Esophagus squamous epithelium (tissue), 5 donors: ENCODE results near the gene KCNS1. TPM values are rescaled to one million over a fixed set of nuclear protein-coding genes. Genes with fewer than 3 reads are reported as not detected.

Experiments used
- DNase-seq: peaks from one replicate; lab custom pipeline; 2025; lab: John Stamatoyannopoulos, UW
- H3K27ac ChIP-seq, 4 donors: fragments of 200-600 bp; sonication (generic); one replicate each; pipeline ENCODE4 v1.5.1; 2016 to 2019; ENCODE audit warnings: mild to moderate bottlenecking in 1 of 4
- H3K27me3 ChIP-seq, 4 donors: fragments of 200-600 bp; sonication (generic); 1 replicate in 3 of 4; 2 replicates in 1 of 4; pipeline versions ENCODE4 v1.5.1 to v1.6.0; 2017 to 2021; ENCODE audit warnings: antibody characterized with exemption in 1 of 4
- H3K36me3 ChIP-seq, 3 donors: fragments of 200-600 bp; sonication (generic); one replicate each; pipeline ENCODE4 v1.5.1; 2016 to 2019
- H3K4me1 ChIP-seq, 3 donors: fragments of 200-600 bp; sonication (generic); one replicate each; pipeline ENCODE4 v1.5.1; 2017 to 2019
- H3K4me3 ChIP-seq, 4 donors: fragments of 200-600 bp; sonication (generic); 1 replicate in 3 of 4; 2 replicates in 1 of 4; pipeline ENCODE4 v1.5.1; 2016 to 2019; ENCODE audit warnings: mild to moderate bottlenecking in 2 of 4, moderate library complexity in 1 of 4
- H3K9me3 ChIP-seq, 3 donors: fragments of 200-600 bp; sonication (generic); one replicate each; pipeline ENCODE4 v1.5.1; 2016 to 2019
- POLR2A ChIP-seq, 4 donors: fragments of 450-650 bp; IDR thresholded peaks; one replicate each; pipeline ENCODE4 v1.6.1; 2017; ENCODE audit warnings: antibody characterized with exemption in 4 of 4, mild to moderate bottlenecking in 4 of 4, moderate library complexity in 3 of 4
- WGBS, 2 donors: methylation state at CpG; one replicate each; pipeline ENCODE4 v1.1.5; 2018; 5-methylcytosine and 5-hydroxymethylcytosine counted together
- intact Hi-C: fragments of 100-400 bp; cut with DNase I; formaldehyde crosslinking; loops from one replicate; pipeline ENCODE4 v1.15.0; 2022
- total RNA-seq, 4 donors: library from RNA; depleted of rRNA; stranded (reverse); fragments of >200 nt; gene quantifications; one replicate each; pipeline ENCODE4 v1.1.0, GENCODE V29; 2016
- TF ChIP-seq, protein P1 (sequence below), 6 experiments: fragments of 450-650 bp in 4 of 6; fragments of 200-600 bp in 2 of 6; sonication (generic) in 2 of 6; IDR thresholded peaks; one replicate each; pipeline ENCODE4 v1.5.1; 2016 to 2019; ENCODE audit warnings: antibody characterized with exemption in 6 of 6, mild to moderate bottlenecking in 4 of 6, moderate library complexity in 4 of 6
- donor health status: DM: yes; HTN: yes; CAD: no.

Gene KCNS1
- total RNA-seq, 4 donors from 2014 or later, result 0.22 to 0.80 (median 0.29) TPM; not detected in 1

DNA sequence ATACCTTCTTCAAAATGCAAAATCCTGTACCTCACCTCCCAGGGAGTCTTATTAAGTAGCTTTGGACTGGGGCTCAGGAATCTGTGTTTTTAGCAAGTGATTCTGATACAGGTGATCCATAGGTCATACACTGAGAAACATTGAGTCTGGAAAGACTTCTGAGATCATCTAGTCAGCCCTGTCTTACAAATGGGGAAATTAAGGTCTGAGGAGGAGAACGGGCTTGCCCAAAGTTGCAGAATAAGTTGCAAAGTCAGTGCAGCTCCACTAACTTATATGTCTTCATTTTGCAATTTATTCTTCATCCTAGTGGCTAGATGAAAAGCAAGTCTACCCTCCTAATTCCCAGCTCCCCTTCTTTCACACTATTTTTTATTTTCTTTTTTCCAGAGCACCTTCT is 28.9 kb downstream of the KCNS1 start:
- Histone ChIP-seq H3K27ac (no peak overlapping the region), H3K4me1 (peaks cover 0 to 14% (median 0%) of the 10 kb centered on the region in 3 donors), H3K27me3 (no peaks in the 10 kb centered on the region), H3K36me3 (peaks cover 0 to 52% (median 15%) of the 10 kb centered on the region in 3 donors), H3K9me3 (no peaks in the 10 kb centered on the region), H3K4me3 (no peak overlapping the region)
- WGBS, 2 donors, result 89% methylated on average over 1 of the region's 1 CpG
- TF ChIP-seq POLR2A (IDR thresholded peaks at IDR 0.05), result no peak
- TF ChIP-seq, protein P1, sequence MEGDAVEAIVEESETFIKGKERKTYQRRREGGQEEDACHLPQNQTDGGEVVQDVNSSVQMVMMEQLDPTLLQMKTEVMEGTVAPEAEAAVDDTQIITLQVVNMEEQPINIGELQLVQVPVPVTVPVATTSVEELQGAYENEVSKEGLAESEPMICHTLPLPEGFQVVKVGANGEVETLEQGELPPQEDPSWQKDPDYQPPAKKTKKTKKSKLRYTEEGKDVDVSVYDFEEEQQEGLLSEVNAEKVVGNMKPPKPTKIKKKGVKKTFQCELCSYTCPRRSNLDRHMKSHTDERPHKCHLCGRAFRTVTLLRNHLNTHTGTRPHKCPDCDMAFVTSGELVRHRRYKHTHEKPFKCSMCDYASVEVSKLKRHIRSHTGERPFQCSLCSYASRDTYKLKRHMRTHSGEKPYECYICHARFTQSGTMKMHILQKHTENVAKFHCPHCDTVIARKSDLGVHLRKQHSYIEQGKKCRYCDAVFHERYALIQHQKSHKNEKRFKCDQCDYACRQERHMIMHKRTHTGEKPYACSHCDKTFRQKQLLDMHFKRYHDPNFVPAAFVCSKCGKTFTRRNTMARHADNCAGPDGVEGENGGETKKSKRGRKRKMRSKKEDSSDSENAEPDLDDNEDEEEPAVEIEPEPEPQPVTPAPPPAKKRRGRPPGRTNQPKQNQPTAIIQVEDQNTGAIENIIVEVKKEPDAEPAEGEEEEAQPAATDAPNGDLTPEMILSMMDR (IDR thresholded peaks at IDR 0.05), result no peak
- DNase-seq, result no peak
- intact Hi-C loops, result no loop called here

DNA sequence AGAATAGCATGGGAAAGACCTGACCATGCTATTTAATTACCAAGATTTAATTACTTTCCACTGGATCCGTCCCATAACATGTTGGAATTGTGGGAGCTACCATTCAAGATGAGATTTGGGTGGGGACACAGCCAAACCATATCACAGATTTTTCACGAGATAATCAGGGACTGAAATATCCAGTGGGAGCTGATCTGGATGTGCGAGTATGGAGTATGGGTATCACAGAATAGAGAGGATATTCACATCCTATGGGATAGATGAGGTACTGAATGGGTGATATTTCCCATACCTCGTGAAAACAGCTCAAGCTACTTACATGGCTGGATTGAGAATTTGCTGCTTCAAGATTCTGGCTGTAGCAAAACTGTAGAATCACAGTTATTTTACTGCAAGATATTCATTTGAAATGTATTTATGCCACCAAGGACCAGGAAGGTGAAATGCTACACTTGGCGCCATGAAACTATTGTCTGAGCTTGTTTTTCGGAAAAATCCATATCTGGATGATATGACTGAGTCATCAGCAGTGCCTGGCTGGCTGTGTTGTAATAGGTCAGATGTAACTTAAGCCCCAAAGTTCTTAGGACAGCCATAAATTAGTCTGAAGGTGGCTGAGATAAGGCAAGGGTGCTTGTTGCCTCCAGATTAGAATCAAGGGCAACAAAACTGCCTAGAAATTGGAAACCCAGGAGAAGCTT is 29.8 kb downstream of the KCNS1 start:
- Histone ChIP-seq H3K4me1 (peaks cover 0 to 21% (median 0%) of the 10 kb centered on the region in 3 donors), H3K27ac (no peak overlapping the region), H3K4me3 (no peak overlapping the region), H3K9me3 (no peaks in the 10 kb centered on the region), H3K36me3 (peaks cover 0 to 42% (median 7%) of the 10 kb centered on the region in 3 donors), H3K27me3 (no peaks in the 10 kb centered on the region)
- no peak for TF ChIP-seq POLR2A (IDR thresholded peaks at IDR 0.05)
- TF ChIP-seq, protein P1 (IDR thresholded peaks at IDR 0.05), result no peak
- 85 to 87% methylated on average over 6 of the region's 6 CpGs for WGBS, 2 donors
- intact Hi-C loops, result no loop called here
- no peak for DNase-seq

DNA sequence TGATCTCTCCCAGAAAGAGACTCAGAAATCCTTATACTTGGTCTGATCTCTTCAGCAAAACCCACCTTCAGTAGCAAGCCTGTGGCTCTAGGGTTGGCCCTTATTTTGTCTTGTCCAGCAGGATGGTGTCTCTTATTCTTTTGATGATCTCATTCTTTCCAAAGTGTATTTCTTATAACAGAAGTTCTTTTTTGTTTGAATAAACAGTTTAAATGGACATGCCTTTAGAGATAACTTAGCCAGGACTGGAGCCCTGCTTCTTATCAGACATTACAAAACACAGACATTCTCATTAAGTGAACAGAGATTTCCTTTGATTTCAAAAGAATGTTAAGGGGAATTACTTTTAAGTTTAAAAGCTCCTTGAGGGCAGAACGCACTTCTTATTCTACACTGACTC is 31.7 kb downstream of the KCNS1 start:
- H3K27me3 ChIP-seq, result no peaks in the 10 kb centered on the region
- DNase-seq, result no peak
- H3K27ac ChIP-seq, result no peak overlapping the region
- intact Hi-C loops, result no loop called here
- H3K9me3 ChIP-seq, result no peaks in the 10 kb centered on the region
- TF ChIP-seq, protein P1 (IDR thresholded peaks at IDR 0.05), result no peak
- TF ChIP-seq POLR2A (IDR thresholded peaks at IDR 0.05), result no peak
- 80 to 95% methylated on average over 1 of the region's 1 CpG for WGBS, 2 donors
- peaks cover 0 to 24% (median 0%) of the 10 kb centered on the region in 3 donors for H3K36me3 ChIP-seq
- H3K4me3 ChIP-seq, result no peak overlapping the region
- peaks cover 0 to 21% (median 0%) of the 10 kb centered on the region in 3 donors for H3K4me1 ChIP-seq

DNA sequence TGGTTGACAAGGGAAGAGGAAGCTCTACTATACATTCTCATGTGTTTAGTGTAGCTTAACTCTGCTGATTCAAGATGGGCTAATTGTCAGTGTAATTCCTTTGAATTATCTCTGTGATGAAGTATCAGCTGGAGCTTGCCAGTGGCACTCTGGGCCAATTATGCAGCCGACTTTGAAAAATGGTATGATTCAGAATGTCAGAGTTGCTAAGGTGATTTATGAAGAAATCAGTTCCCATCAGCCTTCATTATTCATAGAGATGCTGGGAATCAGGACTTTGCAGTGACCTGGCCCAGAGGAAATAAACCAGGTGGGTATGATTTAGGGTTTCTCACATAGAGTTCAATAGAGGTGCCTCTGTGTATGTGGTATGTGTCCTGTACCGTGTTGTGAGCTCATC is 33.4 kb downstream of the KCNS1 start:
- intact Hi-C loops, result no loop called here
- no peak for TF ChIP-seq POLR2A (IDR thresholded peaks at IDR 0.05)
- TF ChIP-seq, protein P1 (IDR thresholded peaks at IDR 0.05), result no peak
- 46 to 58% methylated on average over 2 of the region's 2 CpGs for WGBS, 2 donors
- Histone ChIP-seq H3K36me3 (peaks cover 0 to 8% (median 0%) of the 10 kb centered on the region in 3 donors), H3K9me3 (no peaks in the 10 kb centered on the region), H3K27ac (peak overlapping the region; percentile 51 to 75 (median 61)), H3K4me1 (peaks cover 0 to 21% (median 0%) of the 10 kb centered on the region in 3 donors), H3K27me3 (no peaks in the 10 kb centered on the region), H3K4me3 (no peak overlapping the region)
- no peak for DNase-seq

DNA sequence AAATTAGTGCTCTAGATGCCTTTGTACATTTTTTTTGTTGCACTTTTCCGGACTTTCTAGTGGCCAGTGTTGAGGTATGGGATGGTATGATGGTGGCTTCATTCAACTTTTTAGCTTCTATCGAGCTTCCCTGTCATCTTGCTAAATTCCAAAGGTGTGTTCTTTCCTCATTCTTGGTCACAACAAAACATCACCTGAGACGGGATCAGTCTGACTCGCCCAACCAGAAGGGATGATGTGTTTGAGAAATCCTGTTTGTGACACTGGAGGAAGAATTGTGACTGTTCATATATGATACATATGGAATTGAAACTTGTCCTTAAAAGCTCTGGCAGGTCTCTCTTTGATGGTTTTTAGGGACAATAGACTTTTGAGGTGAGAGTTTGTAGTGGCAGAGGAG is 33.8 kb downstream of the KCNS1 start:
- intact Hi-C loops, result no loop called here
- Histone ChIP-seq H3K4me3 (no peak overlapping the region), H3K27me3 (no peaks in the 10 kb centered on the region), H3K27ac (peak overlapping the region; percentile 51 to 75 (median 61)), H3K9me3 (no peaks in the 10 kb centered on the region), H3K36me3 (peaks cover 0 to 12% (median 0%) of the 10 kb centered on the region in 3 donors), H3K4me1 (peaks cover 0 to 21% (median 0%) of the 10 kb centered on the region in 3 donors)
- WGBS, 2 donors, result 63 to 83% methylated on average over 4 of the region's 4 CpGs
- DNase-seq, result no peak
- TF ChIP-seq, protein P1 (IDR thresholded peaks at IDR 0.05), result no peak
- no peak for TF ChIP-seq POLR2A (IDR thresholded peaks at IDR 0.05)
